GM18519 (cell line): ENCODE results near the gene CPA2.
"Not testable (repeated sequence)": the region's sequence is repeated elsewhere in the genome, so short reads cannot be mapped to it uniquely, and the experiment has no call there.

Source experiments
- ATAC-seq: cut with Tn5 transposase; IDR thresholded peaks from one replicate; pipeline ENCODE4 v1.9.1; 2021; ENCODE audit warnings: mild to moderate bottlenecking, moderate library complexity; ENCODE audit not compliant: unreplicated experiment, low FRiP score

Gene CPA2

GRCh38 chr7:130266258-130266960, at the start of gene CPA2:
Gene CPA2 (plus strand): TSS chr7:130266863. CDS start chr7:130266882, 19 bp downstream.
- no peak for ATAC-seq

GRCh38 chr7:130218806-130219620, 47.6 kb upstream of the CPA2 start:
- no peak for ATAC-seq

- ATAC-seq = no peak
Observed at GRCh38 chr7:130219871-130220270, 46.8 kb upstream of the CPA2 start.

GRCh38 chr7:130221746-130222145, 44.9 kb upstream of the CPA2 start:
- ATAC-seq = no peak

- ATAC-seq = no peak
Observed at GRCh38 chr7:130223646-130224045, 43.0 kb upstream of the CPA2 start.

- ATAC-seq = no peak
Observed at GRCh38 chr7:130224210-130224609, 42.5 kb upstream of the CPA2 start.

GRCh38 chr7:130224923-130225322, 41.7 kb upstream of the CPA2 start:
- ATAC-seq = not testable (repeated sequence)

- ATAC-seq = no peak
Observed at GRCh38 chr7:130226333-130226732, 40.3 kb upstream of the CPA2 start.

GRCh38 chr7:130227883-130228575, 38.6 kb upstream of the CPA2 start:
- ATAC-seq = no peak

GRCh38 chr7:130228840-130229502, 37.7 kb upstream of the CPA2 start:
- no peak for ATAC-seq

GRCh38 chr7:130229981-130230380, 36.7 kb upstream of the CPA2 start:
- not testable (repeated sequence) for ATAC-seq

- no peak for ATAC-seq
Observed at GRCh38 chr7:130231792-130232191, 34.9 kb upstream of the CPA2 start.

GRCh38 chr7:130232209-130232608, 34.5 kb upstream of the CPA2 start:
- no peak for ATAC-seq

GRCh38 chr7:130234078-130234477, 32.6 kb upstream of the CPA2 start:
- no peak for ATAC-seq

GRCh38 chr7:130236361-130236760, 30.3 kb upstream of the CPA2 start:
- not testable (repeated sequence) for ATAC-seq

GRCh38 chr7:130240240-130240639, 26.4 kb upstream of the CPA2 start:
- ATAC-seq = no peak

GRCh38 chr7:130242198-130243014, 24.3 kb upstream of the CPA2 start:
- no peak for ATAC-seq

GRCh38 chr7:130243486-130243885, 23.2 kb upstream of the CPA2 start:
- not testable (repeated sequence) for ATAC-seq

- not testable (repeated sequence) for ATAC-seq
Observed at GRCh38 chr7:130246491-130246890, 20.2 kb upstream of the CPA2 start.

GRCh38 chr7:130248842-130249241, 17.8 kb upstream of the CPA2 start:
- not testable (repeated sequence) for ATAC-seq
